Type B pancreatic cell (in vitro differentiated cells): ENCODE measurements around the gene SV2C. TPM values are rescaled to one million over a fixed set of nuclear protein-coding genes. Genes with fewer than 3 reads are reported as not detected.
"Not testable (repeated sequence)": the region's sequence is repeated elsewhere in the genome, so short reads cannot be mapped to it uniquely, and the experiment has no call there.

ENCODE experiments used
- DNase-seq: peaks from one replicate; pipeline ENCODE4 v3.0.0; 2021; ENCODE audit warnings: mixed read lengths; ENCODE audit not compliant: unreplicated experiment; ENCODE audit errors: extremely low spot score
- H3K27ac Mint-ChIP-seq: 2 replicates; pipeline ENCODE4 v1.8.0; 2021; ENCODE audit warnings: mild to moderate bottlenecking, mixed read lengths
- H3K27me3 Mint-ChIP-seq: 2 replicates; pipeline ENCODE4 v1.8.0; 2021; ENCODE audit warnings: mixed read lengths
- H3K36me3 Mint-ChIP-seq: 2 replicates; pipeline ENCODE4 v1.8.0; 2021; ENCODE audit warnings: mixed read lengths
- H3K4me1 Mint-ChIP-seq: one replicate; pipeline ENCODE4 v1.8.0; 2021; ENCODE audit warnings: mixed read lengths; ENCODE audit not compliant: unreplicated experiment
- H3K4me3 Mint-ChIP-seq: 2 replicates; pipeline ENCODE4 v1.8.0; 2021; ENCODE audit warnings: mild to moderate bottlenecking, mixed read lengths
- H3K9me3 Mint-ChIP-seq: 2 replicates; pipeline ENCODE4 v1.8.0; 2021; ENCODE audit warnings: mixed read lengths
- total RNA-seq: library from RNA; stranded (reverse); gene quantifications from 2 replicates; pipeline ENCODE4 v1.2.1, GENCODE V29; 2021; ENCODE audit warnings: low replicate concordance
- TF ChIP-seq, protein P1 (sequence below): fragments of 200-600 bp; sonication (generic); conservative IDR thresholded peaks from 2 replicates; pipeline ENCODE4 v1.5.0; 2021; ENCODE audit warnings: antibody characterized with exemption, mild to moderate bottlenecking

The SV2C gene
- total RNA-seq, 1 donor from 2014 or later: 6.9 TPM

DNA sequence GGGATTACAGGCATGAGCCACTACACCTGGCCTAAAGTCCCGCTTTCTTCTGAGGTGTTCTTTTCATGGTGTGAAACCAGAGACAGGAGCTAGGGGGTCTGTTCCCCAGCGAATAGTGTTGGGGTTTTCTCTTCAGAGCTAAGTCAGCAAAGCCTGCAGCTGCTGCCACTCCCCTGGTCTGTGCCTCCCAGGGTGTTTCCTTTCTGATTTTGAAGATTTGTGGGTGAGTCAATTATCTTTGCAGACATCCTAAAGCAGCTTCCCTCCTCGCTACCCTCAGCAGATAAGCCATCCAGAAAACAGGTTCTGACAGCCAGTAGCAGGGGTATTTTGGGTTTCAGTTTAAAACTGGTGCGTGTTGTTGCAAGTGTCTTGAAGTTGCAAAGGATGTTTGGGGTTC is 247.9 kb downstream of the SV2C start:
- peaks cover 51% of the 10 kb centered on the region for H3K4me1 Mint-ChIP-seq
- TF ChIP-seq, protein P1, sequence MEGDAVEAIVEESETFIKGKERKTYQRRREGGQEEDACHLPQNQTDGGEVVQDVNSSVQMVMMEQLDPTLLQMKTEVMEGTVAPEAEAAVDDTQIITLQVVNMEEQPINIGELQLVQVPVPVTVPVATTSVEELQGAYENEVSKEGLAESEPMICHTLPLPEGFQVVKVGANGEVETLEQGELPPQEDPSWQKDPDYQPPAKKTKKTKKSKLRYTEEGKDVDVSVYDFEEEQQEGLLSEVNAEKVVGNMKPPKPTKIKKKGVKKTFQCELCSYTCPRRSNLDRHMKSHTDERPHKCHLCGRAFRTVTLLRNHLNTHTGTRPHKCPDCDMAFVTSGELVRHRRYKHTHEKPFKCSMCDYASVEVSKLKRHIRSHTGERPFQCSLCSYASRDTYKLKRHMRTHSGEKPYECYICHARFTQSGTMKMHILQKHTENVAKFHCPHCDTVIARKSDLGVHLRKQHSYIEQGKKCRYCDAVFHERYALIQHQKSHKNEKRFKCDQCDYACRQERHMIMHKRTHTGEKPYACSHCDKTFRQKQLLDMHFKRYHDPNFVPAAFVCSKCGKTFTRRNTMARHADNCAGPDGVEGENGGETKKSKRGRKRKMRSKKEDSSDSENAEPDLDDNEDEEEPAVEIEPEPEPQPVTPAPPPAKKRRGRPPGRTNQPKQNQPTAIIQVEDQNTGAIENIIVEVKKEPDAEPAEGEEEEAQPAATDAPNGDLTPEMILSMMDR: no peak
- no peak overlapping the region for H3K27ac Mint-ChIP-seq
- no peak for DNase-seq
- no peak overlapping the region for H3K4me3 Mint-ChIP-seq
- H3K9me3 Mint-ChIP-seq: no peaks in the 10 kb centered on the region
- no peaks in the 10 kb centered on the region for H3K27me3 Mint-ChIP-seq
- H3K36me3 Mint-ChIP-seq: peaks cover 3% of the 10 kb centered on the region

DNA sequence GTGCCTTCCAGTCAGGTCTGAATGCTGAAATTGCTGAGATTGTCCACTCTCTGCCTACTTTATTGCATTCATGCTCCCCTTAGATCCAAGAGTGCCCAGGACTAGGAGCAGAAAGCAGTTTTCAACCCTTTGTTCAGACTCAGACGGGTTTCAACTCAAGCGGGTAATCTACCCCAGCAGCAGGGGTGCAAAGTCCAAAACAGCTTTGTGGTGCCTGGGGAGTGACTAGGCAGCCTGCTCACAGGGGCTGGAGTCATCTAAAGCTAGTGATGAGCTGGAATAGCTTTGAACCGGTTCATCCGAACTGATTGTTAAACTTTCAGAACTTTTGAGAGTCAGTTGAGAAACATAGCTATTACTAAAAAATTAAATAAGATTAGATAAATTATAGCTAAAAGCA is 248.9 kb downstream of the SV2C start:
- Mint-ChIP-seq H3K27ac (no peak overlapping the region), H3K9me3 (no peaks in the 10 kb centered on the region), H3K27me3 (no peaks in the 10 kb centered on the region), H3K36me3 (peaks cover 3% of the 10 kb centered on the region), H3K4me3 (no peak overlapping the region), H3K4me1 (peaks cover 41% of the 10 kb centered on the region)
- TF ChIP-seq, protein P1: no peak
- DNase-seq: no peak

DNA sequence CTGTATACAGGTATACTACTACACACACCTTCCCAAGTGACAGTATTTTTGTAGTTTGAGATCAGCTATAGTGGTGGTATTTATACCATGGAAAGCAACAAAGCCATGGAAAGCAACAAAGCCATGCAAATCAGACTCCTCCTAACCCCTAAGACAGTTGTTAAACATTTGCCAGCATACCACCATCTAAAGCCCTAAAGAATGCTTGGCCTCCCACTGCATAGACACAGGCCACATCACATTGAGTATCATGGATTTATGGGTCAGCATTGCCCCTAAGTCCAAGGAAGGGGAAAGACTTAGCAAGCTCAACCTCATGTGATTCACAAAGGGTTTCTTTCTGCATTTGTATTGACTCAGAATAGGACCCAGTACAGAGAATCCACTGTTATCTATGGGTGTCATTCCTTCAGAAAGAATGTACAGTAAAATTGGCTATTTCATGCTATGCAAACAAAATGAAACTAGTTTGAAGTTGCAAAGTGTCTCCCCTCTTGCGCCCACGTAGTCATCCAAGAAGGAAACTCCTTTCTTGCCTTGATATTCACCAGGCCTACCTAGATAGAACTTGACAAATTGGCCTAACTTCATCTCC is 249.5 kb downstream of the SV2C start:
- DNase-seq: no peak
- TF ChIP-seq, protein P1: no peak
- H3K27ac Mint-ChIP-seq: no peak overlapping the region
- no peak overlapping the region for H3K4me3 Mint-ChIP-seq
- no peaks in the 10 kb centered on the region for H3K27me3 Mint-ChIP-seq
- peaks cover 38% of the 10 kb centered on the region for H3K4me1 Mint-ChIP-seq
- no peaks in the 10 kb centered on the region for H3K9me3 Mint-ChIP-seq
- peaks cover 3% of the 10 kb centered on the region for H3K36me3 Mint-ChIP-seq

DNA sequence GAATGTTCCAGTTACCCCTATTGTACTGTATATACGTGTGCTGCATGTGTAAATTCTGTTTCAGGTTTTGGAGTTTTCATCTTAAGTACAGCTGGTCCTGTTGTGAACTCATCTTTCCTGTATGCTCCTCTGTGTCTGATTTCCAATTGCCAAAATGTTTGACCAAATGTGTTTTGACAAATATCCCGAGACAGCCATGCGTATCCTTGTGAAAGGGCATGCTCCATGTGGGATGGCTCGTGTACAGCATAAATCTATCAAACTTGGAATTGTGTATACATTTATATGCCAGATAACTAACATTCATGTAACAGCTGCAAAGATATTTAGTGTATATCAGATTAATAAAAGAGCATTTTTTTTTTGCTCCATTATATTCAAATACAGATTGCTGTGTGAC is 250.4 kb downstream of the SV2C start:
- H3K9me3 Mint-ChIP-seq: no peaks in the 10 kb centered on the region
- no peak for DNase-seq
- H3K4me3 Mint-ChIP-seq: no peak overlapping the region
- peaks cover 33% of the 10 kb centered on the region for H3K4me1 Mint-ChIP-seq
- TF ChIP-seq, protein P1: no peak
- no peak overlapping the region for H3K27ac Mint-ChIP-seq
- H3K27me3 Mint-ChIP-seq: no peaks in the 10 kb centered on the region
- peaks cover 3% of the 10 kb centered on the region for H3K36me3 Mint-ChIP-seq

DNA sequence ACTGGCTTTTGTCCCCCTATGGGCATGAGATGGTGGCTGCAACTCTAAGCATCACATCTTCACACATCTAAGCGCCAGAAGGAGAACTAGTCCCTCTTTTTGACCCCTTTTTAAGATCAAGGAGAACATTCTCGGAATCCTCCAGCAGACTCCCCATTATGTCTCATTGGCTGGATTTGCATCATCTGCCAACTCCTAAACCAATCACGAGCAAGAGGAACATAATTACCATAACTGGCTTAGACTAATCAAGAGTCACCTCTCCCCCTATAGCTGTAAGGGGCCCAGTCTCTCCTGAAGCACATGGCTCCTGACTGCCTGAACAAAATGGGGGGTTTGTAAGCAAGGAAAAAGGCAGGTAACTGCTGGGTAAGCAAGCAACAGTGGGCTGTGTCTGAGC is 251.4 kb downstream of the SV2C start:
- no peaks in the 10 kb centered on the region for H3K27me3 Mint-ChIP-seq

DNA sequence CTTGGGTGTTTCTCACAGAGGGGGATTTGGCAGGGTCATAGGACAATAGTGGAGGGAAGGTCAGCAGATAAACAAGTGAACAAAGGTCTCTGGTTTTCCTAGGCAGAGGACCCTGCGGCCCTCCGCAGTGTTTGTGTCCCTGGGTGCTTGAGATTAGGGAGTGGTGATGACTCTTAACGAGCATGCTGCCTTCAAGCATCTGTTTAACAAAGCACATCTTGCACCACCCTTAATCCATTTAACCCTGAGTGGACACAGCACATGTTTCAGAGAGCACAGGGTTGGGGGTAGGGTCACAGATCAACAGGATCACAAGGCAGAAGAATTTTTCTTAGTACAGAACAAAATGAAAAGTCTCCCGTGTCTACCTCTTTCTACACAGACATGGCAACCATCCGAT is 252.3 kb downstream of the SV2C start:
- peaks cover 22% of the 10 kb centered on the region for H3K4me1 Mint-ChIP-seq
- DNase-seq, H3K9me3 Mint-ChIP-seq, H3K27me3 Mint-ChIP-seq, H3K36me3 Mint-ChIP-seq, H3K27ac Mint-ChIP-seq, H3K4me3 Mint-ChIP-seq: not testable (repeated sequence)

More for the DNA sequence above, 251.4 kb downstream of the SV2C start:
- peaks cover 29% of the 10 kb centered on the region for H3K4me1 Mint-ChIP-seq
- TF ChIP-seq, protein P1: no peak
- no peak for DNase-seq
- H3K9me3 Mint-ChIP-seq: no peaks in the 10 kb centered on the region
- no peak overlapping the region for H3K27ac Mint-ChIP-seq
- peaks cover 3% of the 10 kb centered on the region for H3K36me3 Mint-ChIP-seq
- no peak overlapping the region for H3K4me3 Mint-ChIP-seq

DNA sequence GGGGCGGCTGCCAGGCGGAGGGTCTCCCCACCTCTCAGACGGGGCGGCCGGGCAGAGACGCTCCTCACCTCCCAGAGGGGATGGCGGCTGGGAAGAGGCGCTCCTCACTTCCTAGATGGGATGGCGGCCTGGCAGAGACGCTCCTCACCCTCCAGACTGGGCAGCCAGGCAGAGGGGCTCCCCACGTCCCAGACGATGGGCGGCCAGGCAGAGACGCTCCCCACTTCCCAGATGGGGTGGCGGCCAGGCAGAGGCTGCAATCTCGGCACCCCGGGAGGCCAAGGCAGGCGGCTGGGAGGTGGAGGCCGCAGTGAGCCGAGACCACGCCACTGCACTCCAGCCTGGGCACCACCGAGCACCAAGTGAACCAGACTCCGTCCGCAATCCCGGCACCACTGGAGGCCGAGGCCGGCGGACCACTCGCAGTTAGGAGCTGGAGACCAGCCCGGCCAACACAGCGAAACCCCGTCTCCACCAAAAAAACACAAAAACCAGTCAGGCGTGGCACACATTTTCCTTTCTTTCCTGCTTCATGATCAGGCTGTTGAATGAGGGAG is 253.1 kb downstream of the SV2C start:
- H3K27ac Mint-ChIP-seq, H3K4me3 Mint-ChIP-seq, H3K36me3 Mint-ChIP-seq, H3K9me3 Mint-ChIP-seq, DNase-seq, H3K27me3 Mint-ChIP-seq: not testable (repeated sequence)
- H3K4me1 Mint-ChIP-seq: peaks cover 15% of the 10 kb centered on the region
